K562 (cell line): ENCODE results near the gene KLK14. TPM values are rescaled to one million over a fixed set of nuclear protein-coding genes. Genes with fewer than 3 reads are reported as not detected.

Experiments used
- ATAC-seq: fragments of 200-7000 bp; cut with Tn5 transposase; 3 replicates; pipeline ENCODE4 v1.9.1; 2020; ENCODE audit warnings: moderate library complexity
- BruUV-seq: library from RNA; stranded (reverse); fragments of 400-500 nt; replicated peaks from 2 replicates; lab custom pipeline; 2021; lab: Mats Ljungman, UMichigan
- CTCF ChIA-PET: fragments of 300-600 bp; formaldehyde crosslinking; extraction: SDS; loops from one replicate; lab custom pipeline; 2021; ENCODE audit warnings: low intra/inter-chr PET ratio; lab: Yijun Ruan, JAX
- POLR2A ChIA-PET: fragments of 300-600, 350-650 bp; sonication (Branson Sonifier 250); formaldehyde crosslinking; extraction: SDS; loops from one replicate; lab custom pipeline; 2021; ENCODE audit warnings: antibody characterized with exemption, inconsistent platforms; lab: Yijun Ruan, JAX
- DNase-seq, 4 experiments: peaks; one replicate each; pipeline versions ENCODE4 v3.0.0 to v3.0.0-alpha.2; 2011 to 2018; ENCODE audit warnings: low spot score in 3 of 4, mixed read lengths in 3 of 4; ENCODE audit errors: extremely low read depth in 1 of 4
- FAIRE-seq: peaks from 2 replicates; lab custom pipeline; 2011; peaks lifted over from hg19 to GRCh38; lab: Jason Lieb, UNC
- H2AFZ ChIP-seq: 2 replicates; pipeline ENCODE4 v1.6.0; 2011; ENCODE audit warnings: low read depth, low read length, control low read depth, inconsistent platforms
- H3K27ac ChIP-seq: fragments of 200-600 bp; 3 replicates; pipeline ENCODE4 v1.8.0; 2011; ENCODE audit warnings: low read depth, mild to moderate bottlenecking, control low read depth, inconsistent platforms, low read length, moderate library complexity, mixed read lengths; ENCODE audit errors: extremely low read depth
- H3K27me3 ChIP-seq, 2 experiments: fragments of 300-600 bp in 1 of 2; 2 replicates in 1 of 2; 3 replicates in 1 of 2; pipeline versions ENCODE4 v1.6.0 to v1.8.0; 2011; ENCODE audit warnings: inconsistent platforms in 2 of 2, low read length in 2 of 2, mild to moderate bottlenecking in 1 of 2, mixed read lengths in 1 of 2, moderate library complexity in 1 of 2; ENCODE audit not compliant: control insufficient read depth in 2 of 2, insufficient read depth in 2 of 2
- H3K36me3 ChIP-seq: fragments of 300-600 bp; 3 replicates; pipeline ENCODE4 v1.8.0; 2011; ENCODE audit warnings: mild to moderate bottlenecking, low read length, inconsistent platforms; ENCODE audit not compliant: control insufficient read depth, insufficient read depth
- H3K4me1 ChIP-seq, 2 experiments: fragments of 200-600 bp in 1 of 2; replicated peaks in 1 of 2; 2 replicates in 1 of 2; 3 replicates in 1 of 2; pipeline versions ENCODE4 v1.5.1 to v1.8.0; 2011; ENCODE audit warnings: inconsistent platforms in 2 of 2, low read length in 2 of 2, mild to moderate bottlenecking in 1 of 2, mixed read lengths in 1 of 2, moderate library complexity in 1 of 2; ENCODE audit not compliant: control insufficient read depth in 2 of 2, insufficient read depth in 2 of 2
- H3K4me2 ChIP-seq: 2 replicates; pipeline ENCODE4 v1.6.1; 2011; ENCODE audit warnings: low read length, control low read depth, inconsistent platforms, mixed read lengths; ENCODE audit not compliant: insufficient read depth
- H3K4me3 ChIP-seq: fragments of 200-600 bp; sonication (generic), shearing (Covaris generic); 2 replicates; pipeline ENCODE4 v1.5.1; 2016; ENCODE audit warnings: control low read depth, inconsistent platforms
- H3K79me2 ChIP-seq: fragments of 200-600 bp; 3 replicates; pipeline ENCODE4 v1.8.0; 2011; ENCODE audit warnings: low read length, inconsistent platforms; ENCODE audit not compliant: control insufficient read depth, insufficient read depth
- H3K9ac ChIP-seq, 2 experiments: 2 replicates each; pipeline versions ENCODE4 v1.6.0 to v1.6.1; 2011; ENCODE audit warnings: low read depth in 2 of 2, low read length in 2 of 2, control low read depth in 1 of 2, inconsistent platforms in 1 of 2, mild to moderate bottlenecking in 1 of 2, mixed read lengths in 1 of 2; ENCODE audit not compliant: insufficient read depth in 1 of 2
- H3K9me1 ChIP-seq: one replicate; pipeline ENCODE4 v1.6.0; 2011; ENCODE audit warnings: inconsistent platforms, mild to moderate bottlenecking, low read length, moderate library complexity; ENCODE audit not compliant: control insufficient read depth, insufficient read depth
- H3K9me3 ChIP-seq: replicated peaks from 2 replicates; pipeline ENCODE4 v1.5.1; 2011; ENCODE audit warnings: low read depth, low read length, inconsistent platforms; ENCODE audit not compliant: control insufficient read depth, insufficient read depth
- H4K20me1 ChIP-seq: replicated peaks from 2 replicates; pipeline ENCODE4 v1.6.1; 2011; ENCODE audit warnings: low read length, inconsistent platforms, mixed read lengths; ENCODE audit not compliant: control insufficient read depth, insufficient read depth
- ZNF445 ChIP-seq: fragments of 250-450 bp; sonication (Bioruptor Pico); IDR thresholded peaks from 2 replicates; pipeline ENCODE4 v1.4.0; 2020; ENCODE audit warnings: low read depth, mild to moderate bottlenecking, moderate library complexity
- ZNF75A ChIP-seq: fragments of 450-650 bp; formaldehyde crosslinking; IDR thresholded peaks from 2 replicates; pipeline ENCODE4 v1.4.0; 2020; ENCODE audit warnings: mild to moderate bottlenecking
- WGBS: fragments of 100-300 bp; shearing (Covaris generic); methylation state at CpG from one replicate; pipeline ENCODE4 v1.1.6; 2016; ENCODE audit warnings: low coverage, mixed read lengths; ENCODE audit not compliant: insufficient coverage; ENCODE audit errors: missing lambda C conversion rate; 5-methylcytosine and 5-hydroxymethylcytosine counted together
- in situ Hi-C: fragments of 300-500 bp; cut with MboI; formaldehyde crosslinking; loops from 4 replicates; pipeline ENCODE4 v1.15.0; 2018; ENCODE audit warnings: inconsistent platforms, mixed read lengths
- intact Hi-C: fragments of 100-400 bp; cut with micrococcal nuclease; formaldehyde crosslinking; loops from 2 replicates; pipeline ENCODE4 v1.14.2; 2022
- polyA plus RNA-seq, 8 experiments: library from polyadenylated mRNA; depleted of rRNA in 4 of 8; stranded (reverse) in 5 of 8; unstranded in 3 of 8; fragments of >200 nt; fragmentation: Nextera tagmentation in 2 of 8; fragmentation: Illumina TruSeq in 1 of 8; extraction: Ambion mirVana in 2 of 8; extraction: Trizol in 1 of 8; gene quantifications; 2 replicates each; pipeline versions ENCODE4 v1.2.1 to v1.2.3, GENCODE V29; 2011 to 2014; ENCODE audit warnings: inconsistent platforms in 1 of 8, missing spikeins in 1 of 8
- total RNA-seq, 7 experiments: library from RNA; depleted of rRNA in 6 of 7; stranded (reverse); fragments of >200 nt in 6 of 7; fragmentation: Illumina TruSeq in 2 of 7; extraction: Trizol in 2 of 7; gene quantifications; 2 replicates each; pipeline versions ENCODE4 v1.2.1 to v1.2.3, GENCODE V29; 2011 to 2021; ENCODE audit warnings: low replicate concordance in 1 of 7
- TF ChIP-seq, protein P1 (sequence below): fragments of 250-450 bp; sonication (Bioruptor Pico); IDR thresholded peaks from 2 replicates; pipeline ENCODE4 v1.8.0; 2022; ENCODE audit warnings: moderate library complexity, mild to moderate bottlenecking, inconsistent platforms

Gene KLK14
- total and polyA plus RNA-seq, 9 of the 15 experiments (the other 6 are each of a cell fraction or from before 2014, with no cell fraction given): not detected

DNA sequence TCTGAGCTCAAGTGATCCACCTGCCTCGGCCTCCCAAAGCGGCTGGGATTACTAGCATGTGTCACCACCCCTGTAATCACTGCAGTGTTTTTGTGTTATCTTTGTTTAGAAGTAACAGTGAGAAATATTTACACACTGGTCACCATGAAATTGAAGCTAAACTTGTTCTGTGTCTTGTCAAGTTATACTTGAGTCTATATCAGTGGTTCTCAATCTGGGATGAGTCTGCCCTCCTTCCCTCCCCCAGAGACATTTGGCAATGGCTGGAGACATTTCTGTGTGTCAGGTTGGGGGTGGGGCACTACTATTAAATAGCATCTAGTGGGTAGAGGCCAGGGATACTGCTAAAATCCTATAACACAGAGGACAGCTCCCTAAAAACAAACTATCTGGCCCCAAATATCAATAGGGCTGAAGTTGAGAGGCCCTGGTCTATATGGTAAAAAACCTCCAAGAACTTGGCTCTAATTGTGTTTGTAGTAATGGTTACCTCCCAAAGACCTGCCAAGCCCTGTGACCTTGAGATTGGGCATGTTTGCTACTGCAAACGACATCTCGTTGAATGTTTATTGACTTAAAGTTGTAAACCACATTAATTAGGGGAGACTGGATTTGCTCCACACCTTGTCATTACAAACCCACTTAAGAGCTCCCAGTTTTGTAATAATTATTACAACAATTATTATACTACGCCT is 18.6 kb upstream of the KLK14 start:
- H3K36me3 ChIP-seq: peaks cover 47% of the 10 kb centered on the region; the same call in 2 of the 3 replicates
- no peaks in the 10 kb centered on the region for H3K9me3 ChIP-seq
- H2AFZ ChIP-seq: no peak overlapping the region
- 72% methylated on average over 5 of the region's 5 CpGs for WGBS
- in situ Hi-C loops: no loop called here
- no peak overlapping the region for H3K4me3 ChIP-seq
- H3K27ac ChIP-seq: no peak overlapping the region
- no peak for DNase-seq
- peak; percentile 35 for FAIRE-seq
- CTCF ChIA-PET: no interaction called here
- no peaks in the 10 kb centered on the region for H3K27me3 ChIP-seq
- BruUV-seq: no TSS peak
- ATAC-seq: no peak
- intact Hi-C loops: no loop called here
- TF ChIP-seq, protein P1, sequence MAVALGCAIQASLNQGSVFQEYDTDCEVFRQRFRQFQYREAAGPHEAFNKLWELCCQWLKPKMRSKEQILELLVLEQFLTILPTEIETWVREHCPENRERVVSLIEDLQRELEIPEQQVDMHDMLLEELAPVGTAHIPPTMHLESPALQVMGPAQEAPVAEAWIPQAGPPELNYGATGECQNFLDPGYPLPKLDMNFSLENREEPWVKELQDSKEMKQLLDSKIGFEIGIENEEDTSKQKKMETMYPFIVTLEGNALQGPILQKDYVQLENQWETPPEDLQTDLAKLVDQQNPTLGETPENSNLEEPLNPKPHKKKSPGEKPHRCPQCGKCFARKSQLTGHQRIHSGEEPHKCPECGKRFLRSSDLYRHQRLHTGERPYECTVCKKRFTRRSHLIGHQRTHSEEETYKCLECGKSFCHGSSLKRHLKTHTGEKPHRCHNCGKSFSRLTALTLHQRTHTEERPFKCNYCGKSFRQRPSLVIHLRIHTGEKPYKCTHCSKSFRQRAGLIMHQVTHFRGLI (CRISPR knock-in tag): no peak
- TF ChIP-seq ZNF445: no peak
- TF ChIP-seq ZNF75A (CRISPR knock-in tag): no peak
- TF ChIP-seq, all 486 proteins: peak for 0
- Histone ChIP-seq H4K20me1 (peaks cover 8% of the 10 kb centered on the region), H3K4me2 (no peak overlapping the region), H3K4me1 (peaks cover 0 to 4% of the 10 kb centered on the region in 2 experiments; a peak in 1 of 5 replicates), H3K9ac (no peak overlapping the region), H3K79me2 (peaks cover 15% of the 10 kb centered on the region), H3K9me1 (peaks cover 5% of the 10 kb centered on the region)
- POLR2A ChIA-PET: no interaction called here
